ENCODE results near the gene ZNF526. TPM values are rescaled to one million over a fixed set of nuclear protein-coding genes. Genes with fewer than 3 reads are reported as not detected.

The ZNF526 gene
- total and polyA plus RNA-seq, 9 of the 15 experiments (the other 6 are each of a cell fraction or from before 2014, with no cell fraction given): 1.3 to 17.9 (median 6.2) TPM

DNA sequence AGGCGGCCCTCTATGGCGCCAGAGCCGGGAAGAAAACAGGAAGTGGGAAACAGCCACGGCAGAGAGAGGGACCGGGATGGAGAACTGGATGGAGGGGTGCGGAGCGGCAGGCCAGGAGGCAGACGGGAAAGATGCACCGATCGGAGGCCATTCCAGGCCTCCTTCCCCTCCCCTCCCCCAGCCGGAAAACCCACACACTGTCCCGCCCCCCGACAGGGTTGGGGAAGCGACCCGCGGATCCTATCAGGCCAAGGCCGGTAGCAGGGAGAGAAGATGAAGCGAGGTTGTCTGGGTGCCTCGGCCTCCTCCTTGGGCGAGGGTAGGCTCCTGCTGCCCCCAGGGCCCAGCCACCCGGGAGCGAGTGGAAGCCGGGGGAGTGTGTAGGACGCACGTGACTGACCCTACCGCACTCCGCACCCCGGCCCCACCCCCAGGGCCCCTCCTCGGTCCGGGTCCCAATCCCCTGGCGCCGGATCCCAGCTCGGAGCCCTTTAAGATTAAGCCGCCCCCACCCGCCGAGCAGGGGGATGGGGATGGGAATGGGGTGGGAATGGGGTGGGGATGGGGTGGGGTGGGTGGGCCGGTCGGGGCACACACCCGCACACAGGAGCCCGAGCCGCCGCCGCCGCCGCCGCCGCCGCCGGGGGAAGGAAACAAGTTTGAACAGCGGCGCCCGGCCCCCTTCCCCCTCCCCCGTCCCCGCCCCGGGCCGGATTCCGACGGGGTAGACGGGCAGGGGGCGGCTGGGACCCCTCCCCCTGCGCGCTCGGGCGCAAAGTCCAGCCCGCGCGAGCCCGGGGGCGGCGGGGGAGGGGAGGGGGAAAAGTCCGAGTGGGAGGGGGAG lies 33.4 kb downstream of the ZNF526 start (continued):
- TF ChIP-seq RREB1 (CRISPR knock-in tag; IDR thresholded peaks at IDR 0.05): no peak
- no peak for TF ChIP-seq ZNF280A (IDR thresholded peaks at IDR 0.05; ENCODE audit: low read depth, partially characterized antibody)
- 0 out of 2 replicates have a peak, but pooled peaks have one; percentile 1 for TF ChIP-seq CTBP1 (IDR thresholded peaks at IDR 0.05; ENCODE audit: borderline replicate concordance)
- TF ChIP-seq RBM17 (IDR thresholded peaks at IDR 0.05; ENCODE audit: borderline replicate concordance, low read depth, low read length): no peak
- no peak for TF ChIP-seq NCOA2 (IDR thresholded peaks at IDR 0.05; ENCODE audit: partially characterized antibody in 2 of 2)
- TF ChIP-seq ZNF143 (CRISPR knock-in tag; IDR thresholded peaks at IDR 0.05): no peak
- no peak for TF ChIP-seq GATAD2A (IDR thresholded peaks at IDR 0.05)
- TF ChIP-seq ZBTB34 (CRISPR knock-in tag; IDR thresholded peaks at IDR 0.05): no peak
- no peak for TF ChIP-seq LARP7 (IDR thresholded peaks at IDR 0.05)
- TF ChIP-seq CXXC5 (CRISPR knock-in tag; IDR thresholded peaks at IDR 0.05): peak; percentile 40
- TF ChIP-seq NCOA1 (IDR thresholded peaks at IDR 0.05; ENCODE audit: low read depth): peak; percentile 12; the same call in 1 of the 2 replicates
- TF ChIP-seq JUNB (CRISPR knock-in tag; conservative IDR thresholded peaks at IDR 0.05): no peak
- no peak for TF ChIP-seq ZNF76 (CRISPR knock-in tag; IDR thresholded peaks at IDR 0.05; ENCODE audit: borderline replicate concordance)
- TF ChIP-seq TOE1 (IDR thresholded peaks at IDR 0.05; ENCODE audit: borderline replicate concordance): peak; percentile 53
- no peak for TF ChIP-seq TOE1 (CRISPR knock-in tag; IDR thresholded peaks at IDR 0.05; ENCODE audit: borderline replicate concordance, low read depth)
- no peak for TF ChIP-seq DIDO1 (tag; IDR thresholded peaks at IDR 0.05; ENCODE audit: low read depth)
- peak; percentile 68 for TF ChIP-seq RBFOX2 (IDR thresholded peaks at IDR 0.05; ENCODE audit: low read depth, low read length)
- TF ChIP-seq CBFB (CRISPR knock-in tag; IDR thresholded peaks at IDR 0.05): no peak
- no peak for TF ChIP-seq TRIM28 (IDR thresholded peaks at IDR 0.05)
- TF ChIP-seq NCOR1 (IDR thresholded peaks at IDR 0.05): no peak
- TF ChIP-seq KHSRP (IDR thresholded peaks at IDR 0.05): no peak

Measured in K562 (cell line).